B cell (primary cell): Measurements from ENCODE around the gene CREB3.

Experiments used
- CTCF ChIP-seq: fragments of 200-600 bp; IDR thresholded peaks from one replicate; pipeline ENCODE4 v1.8.0; 2022; ENCODE audit warnings: antibody characterized with exemption, mild to moderate bottlenecking
- EZH2 ChIP-seq: IDR thresholded peaks from 2 replicates; pipeline ENCODE4 v1.6.1; 2012; ENCODE audit warnings: borderline replicate concordance, low read depth, mild to moderate bottlenecking, moderate library complexity, low read length; ENCODE audit not compliant: insufficient read depth, poor library complexity, severe bottlenecking

DNA sequence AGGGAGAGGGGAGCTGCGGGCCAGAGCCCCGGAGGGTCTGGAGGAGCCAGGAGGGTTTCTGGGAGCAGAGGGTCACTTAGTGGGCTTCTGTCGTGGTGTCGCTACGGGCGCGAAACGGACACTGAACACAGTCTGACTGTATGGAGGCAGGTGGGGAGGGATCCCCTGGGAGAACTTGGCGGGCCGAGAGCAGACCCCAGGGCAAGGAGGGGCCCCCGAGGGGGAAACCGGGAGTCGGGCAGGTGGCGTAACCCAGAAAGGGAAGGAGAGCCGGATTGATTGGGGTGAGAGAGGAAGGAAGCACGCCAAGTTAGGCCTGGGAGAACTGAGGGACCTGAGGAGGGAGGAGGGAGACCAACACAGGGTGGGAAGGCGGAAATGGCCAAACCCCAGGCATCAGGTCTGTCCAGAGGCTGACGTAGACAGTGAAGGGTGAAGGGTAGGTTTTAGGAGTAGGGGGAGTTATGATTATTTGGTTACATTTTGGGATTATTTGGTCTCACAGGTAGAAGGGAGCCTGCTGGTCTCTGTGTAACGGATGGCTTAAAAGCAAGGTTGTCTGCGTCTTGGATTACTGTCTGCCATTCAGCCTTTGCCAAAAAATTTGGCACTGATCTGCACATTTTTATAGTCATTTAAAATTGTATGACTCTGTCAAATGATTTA, 24.9 kb downstream of the CREB3 start:
- TF ChIP-seq CTCF (no peak), EZH2 (no peak)
